ENCODE measurements around the gene C1orf159.

C1orf159 gene

GRCh38 chr1:1135339-1136136, 19.6 kb upstream of the C1orf159 start:
- ChIA-PET POLR2A (no interaction called here), CTCF (interaction anchor here (0.6 kb wide), 1 partner anchor 10 kb away, joined by 3 read pairs; no protein-coding TSS in a partner anchor)

GRCh38 chr1:1134300-1134970, 18.5 kb upstream of the C1orf159 start:
- TF ChIP-seq FOXA1 (IDR thresholded peaks at IDR 0.05) (no peak), TARDBP (IDR thresholded peaks at IDR 0.05) (no peak), L3MBTL2 (conservative IDR thresholded peaks at IDR 0.05) (no peak), LEF1 (IDR thresholded peaks at IDR 0.05; ENCODE audit: borderline replicate concordance) (no peak), SP1 (IDR thresholded peaks at IDR 0.05) (no peak), BHLHE40 (IDR thresholded peaks at IDR 0.05; ENCODE audit: borderline replicate concordance) (no peak), CTBP1 (IDR thresholded peaks at IDR 0.05; ENCODE audit: borderline replicate concordance) (no peak), FOXM1 (IDR thresholded peaks at IDR 0.05; ENCODE audit: borderline replicate concordance) (no peak), NFRKB (IDR thresholded peaks at IDR 0.05) (no peak), FOXK2 (IDR thresholded peaks at IDR 0.05) (no peak), PKNOX1 (IDR thresholded peaks at IDR 0.05) (no peak), ARNT (IDR thresholded peaks at IDR 0.05) (no peak), HDGF (IDR thresholded peaks at IDR 0.05; ENCODE audit: borderline replicate concordance) (no peak), SUZ12 (IDR thresholded peaks at IDR 0.05) (no peak), ELF4 (IDR thresholded peaks at IDR 0.05) (no peak), ZNF384 (IDR thresholded peaks at IDR 0.05) (no peak)
- CTCF ChIA-PET = no interaction called here
- no peak for DNase-seq (ENCODE audit: extremely low spot score)
- POLR2A ChIA-PET = no interaction called here

More at GRCh38 chr1:1135339-1136136, 19.6 kb upstream of the C1orf159 start:
- no peak for DNase-seq (ENCODE audit: extremely low spot score)
- TF ChIP-seq L3MBTL2 (conservative IDR thresholded peaks at IDR 0.05) (no peak), SP1 (IDR thresholded peaks at IDR 0.05) (no peak), ARNT (IDR thresholded peaks at IDR 0.05) (no peak), BHLHE40 (IDR thresholded peaks at IDR 0.05; ENCODE audit: borderline replicate concordance) (no peak), ELF4 (IDR thresholded peaks at IDR 0.05) (no peak), FOXM1 (IDR thresholded peaks at IDR 0.05; ENCODE audit: borderline replicate concordance) (no peak), HDGF (IDR thresholded peaks at IDR 0.05; ENCODE audit: borderline replicate concordance) (no peak), NFRKB (IDR thresholded peaks at IDR 0.05) (no peak), FOXK2 (IDR thresholded peaks at IDR 0.05) (no peak), PKNOX1 (IDR thresholded peaks at IDR 0.05) (no peak)

GRCh38 chr1:1132956-1133750, 17.3 kb upstream of the C1orf159 start:
- CTCF ChIA-PET = no interaction called here
- DNase-seq (ENCODE audit: extremely low spot score) = no peak
- no peak for TF ChIP-seq SP1 (IDR thresholded peaks at IDR 0.05)
- no peak for TF ChIP-seq FOXM1 (IDR thresholded peaks at IDR 0.05; ENCODE audit: borderline replicate concordance)
- TF ChIP-seq FOXA1 (IDR thresholded peaks at IDR 0.05) = no peak
- no peak for TF ChIP-seq LEF1 (IDR thresholded peaks at IDR 0.05; ENCODE audit: borderline replicate concordance)
- no peak for TF ChIP-seq NFRKB (IDR thresholded peaks at IDR 0.05)
- POLR2A ChIA-PET = no interaction called here

GRCh38 chr1:1132042-1132950, 16.4 kb upstream of the C1orf159 start:
- ChIA-PET POLR2A (no interaction called here), CTCF (no interaction called here)
- no peak for TF ChIP-seq LEF1 (IDR thresholded peaks at IDR 0.05; ENCODE audit: borderline replicate concordance)
- DNase-seq (ENCODE audit: extremely low spot score) = no peak

- no peak for DNase-seq (ENCODE audit: extremely low spot score)
- no peak for TF ChIP-seq FOXM1 (IDR thresholded peaks at IDR 0.05; ENCODE audit: borderline replicate concordance)
- POLR2A ChIA-PET = no interaction called here
- CTCF ChIA-PET = interaction anchor here (0.7 to 1.0 kb wide), 2 partner anchors 11 to 65 kb away, joined by 3 read pairs; no protein-coding TSS in a partner anchor
Observed at GRCh38 chr1:1130206-1131120, 14.6 kb upstream of the C1orf159 start.

Measured in HEK293T (cell line).